Activated CD4-positive, CD25-positive, alpha-beta regulatory T cell treated with anti-CD3 and anti-CD28 coated beads, Interleukin-2, amount 50 U/mL, for 72 hours (primary cell): ENCODE results near the gene IL1RAPL1.

Experiments used
- DNase-seq: peaks from one replicate; pipeline ENCODE4 v3.0.0; 2021

IL1RAPL1 gene

DNA sequence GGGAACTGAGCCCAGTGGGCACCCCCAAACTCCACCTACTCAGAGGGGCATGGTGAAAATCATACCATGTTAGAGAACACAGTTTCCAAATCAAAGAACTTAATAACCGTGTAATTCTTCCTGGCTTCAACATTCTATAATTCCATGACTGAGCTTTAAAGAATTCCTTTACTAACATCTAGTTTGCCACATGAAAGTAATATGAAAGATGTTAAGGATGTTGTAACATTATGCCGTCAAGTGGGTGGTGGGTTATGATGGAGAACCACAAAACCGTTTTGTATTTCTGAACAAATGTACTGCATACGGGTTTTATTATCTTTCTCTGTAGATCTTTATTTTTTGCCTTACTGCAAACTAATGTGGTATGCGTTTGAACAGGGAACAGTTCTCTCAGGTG lies 1079.1 kb downstream of the IL1RAPL1 start:
- DNase-seq = no peak

DNA sequence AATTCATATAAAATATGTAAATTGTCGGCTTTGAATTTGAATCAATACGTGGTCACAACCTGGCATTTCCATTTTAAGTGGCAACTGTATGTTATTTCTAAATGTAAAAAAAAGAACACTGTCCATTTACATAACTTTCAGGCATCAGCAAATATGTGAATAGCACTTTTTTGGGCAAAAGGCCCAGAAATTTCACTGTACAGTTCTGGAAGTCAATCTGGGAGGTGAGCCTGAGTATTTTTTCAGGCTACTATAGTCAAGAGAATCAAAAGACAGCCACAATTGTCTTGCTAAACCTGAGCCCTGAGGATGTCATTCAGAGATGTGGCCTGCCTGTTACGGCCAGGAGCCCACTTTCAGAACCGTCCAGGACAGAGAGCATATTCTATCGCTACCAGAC lies 1084.2 kb downstream of the IL1RAPL1 start:
- no peak for DNase-seq

DNA sequence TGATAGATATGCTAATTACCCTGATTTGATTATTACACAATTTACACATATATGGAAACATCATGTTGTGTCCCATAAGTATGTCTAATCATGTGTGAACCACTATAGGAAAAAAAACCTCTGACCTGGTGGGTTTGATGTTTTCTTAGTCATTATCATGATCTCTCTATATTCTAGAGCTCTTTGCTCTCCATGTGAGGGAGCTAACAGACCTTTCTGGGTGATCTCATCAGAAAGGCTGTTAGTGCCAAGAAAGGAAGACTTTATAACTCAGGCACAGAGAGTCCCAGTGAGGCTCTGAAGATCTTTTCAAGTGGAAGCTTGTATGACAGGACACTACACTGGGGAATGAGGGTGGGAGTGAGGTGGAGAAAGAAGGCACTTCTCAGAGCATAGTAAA lies 1100.4 kb downstream of the IL1RAPL1 start:
- DNase-seq = no peak

DNA sequence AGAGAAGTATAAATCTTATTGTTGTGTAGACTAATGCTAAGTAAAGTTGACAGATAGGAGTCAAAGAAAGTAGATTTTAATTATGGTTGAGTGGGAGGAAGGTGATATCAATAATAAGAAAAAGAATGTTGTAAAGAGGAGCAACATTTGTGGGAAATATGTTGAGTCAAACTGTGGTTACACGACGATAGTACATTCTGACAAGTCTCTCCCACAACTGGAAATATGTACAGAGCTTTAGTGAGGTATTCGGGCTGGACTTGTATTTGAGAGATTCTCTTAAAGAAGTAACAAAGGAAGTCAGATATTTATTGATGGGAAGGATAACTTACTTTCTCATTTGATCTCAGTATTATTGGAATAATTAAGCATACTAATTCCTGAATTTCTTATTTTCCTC lies 1102.8 kb downstream of the IL1RAPL1 start:
- DNase-seq = no peak

DNA sequence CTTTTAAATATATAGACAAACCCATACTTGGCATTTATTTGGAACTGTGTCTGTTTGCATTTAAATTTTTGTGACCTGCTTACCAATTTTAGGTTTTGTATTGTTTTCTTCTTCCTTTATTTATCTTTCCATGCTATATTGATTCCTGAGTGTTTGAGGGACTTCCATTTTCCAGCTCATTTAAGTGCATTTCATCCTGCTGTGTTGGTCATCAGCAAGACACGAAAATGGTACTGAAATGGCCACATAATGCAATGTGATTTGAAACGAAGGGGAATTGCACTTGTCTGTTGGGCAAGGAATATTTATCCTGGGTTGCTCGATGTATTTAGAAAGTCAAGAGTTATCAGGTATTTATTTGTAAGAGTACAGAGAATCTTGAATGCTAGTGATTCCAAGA lies 1103.8 kb downstream of the IL1RAPL1 start:
- no peak for DNase-seq

DNA sequence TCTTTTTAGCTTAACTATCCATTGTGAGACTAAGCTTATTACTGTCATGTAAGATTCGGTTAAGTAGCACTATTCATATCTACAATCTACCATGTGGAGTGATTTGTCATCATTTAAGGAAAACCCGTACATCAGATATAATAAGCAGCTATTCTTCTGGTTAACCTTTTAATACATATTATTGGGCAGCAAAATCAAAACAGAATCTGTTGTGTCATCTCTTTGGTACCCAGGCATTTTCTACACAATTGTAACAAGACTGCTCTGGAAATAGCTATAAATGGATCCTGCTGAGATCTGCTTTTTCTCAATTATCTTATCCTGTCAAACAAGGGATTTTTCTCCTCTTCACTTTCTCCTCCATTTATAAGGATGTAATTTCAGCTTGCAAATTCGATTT lies 1106.7 kb downstream of the IL1RAPL1 start:
- no peak for DNase-seq

DNA sequence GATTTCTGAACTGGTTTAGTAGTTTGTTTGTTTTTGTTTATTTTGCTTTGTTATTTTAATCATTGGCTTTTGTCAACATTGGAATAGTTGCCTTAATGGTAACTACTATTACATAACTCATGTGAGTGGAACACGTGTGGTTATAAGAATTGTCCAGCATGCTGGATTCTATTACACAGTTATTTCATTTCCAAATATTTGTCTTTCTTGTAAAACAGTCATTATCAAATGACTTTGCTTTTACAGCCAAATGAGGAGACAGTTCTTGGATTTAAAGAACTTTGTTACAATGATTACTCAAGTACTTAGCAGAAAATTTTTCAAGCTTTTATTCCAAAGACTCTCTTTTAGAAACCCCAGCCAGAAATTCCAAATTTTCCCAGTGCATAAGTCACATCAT lies 1112.0 kb downstream of the IL1RAPL1 start:
- DNase-seq = no peak

DNA sequence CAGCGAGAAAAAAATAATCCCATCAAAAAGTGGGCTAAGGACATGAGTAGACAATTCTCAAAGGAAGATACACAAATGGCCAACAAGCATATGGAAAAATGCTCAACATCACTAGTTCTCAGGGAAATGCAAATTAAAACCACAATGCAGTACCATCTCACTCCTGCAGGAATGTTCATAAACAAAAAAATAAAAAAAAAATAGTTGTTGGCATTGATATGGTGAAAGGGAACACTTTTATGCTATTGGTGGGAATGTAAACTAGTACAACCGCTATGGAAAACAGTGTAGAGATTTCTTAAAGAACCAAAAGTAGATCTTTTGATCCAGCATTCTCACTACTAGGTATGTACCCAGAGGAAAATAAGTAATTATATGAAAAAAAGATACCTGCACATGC lies 1119.8 kb downstream of the IL1RAPL1 start:
- no peak for DNase-seq

DNA sequence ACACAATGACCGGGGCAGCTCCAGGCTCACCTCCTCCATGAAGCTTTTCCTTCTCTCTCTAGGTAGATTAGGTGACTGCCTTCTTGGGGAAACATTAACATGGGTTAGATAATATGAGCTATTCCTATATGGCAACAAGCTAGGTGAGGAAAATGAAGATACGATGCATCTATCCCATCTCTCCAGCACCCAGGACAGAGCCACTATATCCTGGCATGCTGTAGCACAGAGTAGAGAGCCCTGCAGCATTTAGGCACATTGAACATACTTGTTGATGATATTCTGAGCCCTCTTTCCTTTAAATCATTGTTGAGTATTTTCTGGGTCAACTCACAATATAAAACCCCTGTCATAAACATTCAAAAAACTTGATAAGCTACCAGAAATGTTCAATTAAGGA lies 1133.9 kb downstream of the IL1RAPL1 start:
- no peak for DNase-seq

DNA sequence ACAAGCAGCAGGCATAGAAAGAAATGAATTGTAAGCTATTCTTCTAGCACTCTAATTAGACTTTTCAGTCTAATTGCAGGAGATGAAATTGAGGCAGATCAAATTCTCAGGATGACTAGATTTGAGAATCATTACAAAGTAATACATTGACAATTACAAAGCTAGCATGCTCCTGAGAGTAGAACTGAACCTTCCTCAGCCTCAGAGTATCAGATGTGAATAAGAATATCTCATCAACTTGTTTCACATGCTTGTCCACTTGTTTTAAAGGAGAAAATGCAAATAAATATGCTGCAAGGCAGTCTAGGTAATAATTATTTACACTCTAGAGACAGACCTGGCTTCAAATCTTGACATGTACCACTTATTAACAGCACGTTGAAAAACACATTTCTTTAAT lies 1137.1 kb downstream of the IL1RAPL1 start:
- DNase-seq = no peak

DNA sequence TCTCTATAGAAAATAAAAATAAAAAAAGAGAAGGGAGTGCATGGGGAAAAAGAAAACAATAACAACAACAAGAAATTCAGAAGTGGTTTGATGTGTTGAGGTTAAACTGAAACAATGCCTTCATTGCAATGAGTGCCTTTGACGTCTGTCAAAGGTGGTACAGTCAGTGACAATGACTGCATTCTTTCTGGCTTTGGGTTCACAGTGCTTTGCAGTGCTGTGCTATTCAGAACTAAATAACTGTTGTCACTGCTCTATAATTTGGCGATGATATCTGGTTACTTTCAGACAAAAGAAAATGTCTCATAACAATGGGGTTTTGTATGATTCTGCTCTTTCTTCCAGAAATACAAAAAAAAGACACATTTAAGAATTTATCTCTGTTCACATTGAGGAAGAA lies 1139.6 kb downstream of the IL1RAPL1 start:
- no peak for DNase-seq

DNA sequence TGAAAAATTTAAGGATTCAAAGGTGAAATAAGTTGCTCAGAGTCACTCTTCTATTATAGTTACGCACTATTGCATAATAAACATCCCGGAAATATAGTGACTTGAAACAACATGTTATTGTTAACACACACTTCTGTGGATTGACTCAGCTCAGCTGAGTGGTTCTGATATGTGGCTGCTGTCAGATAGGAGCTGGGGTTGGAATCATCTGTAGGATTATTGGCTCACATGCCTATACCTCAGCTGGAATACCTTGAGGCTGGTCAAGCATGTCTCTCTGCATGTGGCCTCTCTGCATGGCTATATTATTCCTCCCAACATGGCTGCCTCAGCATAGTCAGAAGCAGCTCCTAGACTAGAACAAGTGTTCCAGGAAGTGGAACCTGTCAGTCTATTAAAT lies 1141.4 kb downstream of the IL1RAPL1 start:
- no peak for DNase-seq

DNA sequence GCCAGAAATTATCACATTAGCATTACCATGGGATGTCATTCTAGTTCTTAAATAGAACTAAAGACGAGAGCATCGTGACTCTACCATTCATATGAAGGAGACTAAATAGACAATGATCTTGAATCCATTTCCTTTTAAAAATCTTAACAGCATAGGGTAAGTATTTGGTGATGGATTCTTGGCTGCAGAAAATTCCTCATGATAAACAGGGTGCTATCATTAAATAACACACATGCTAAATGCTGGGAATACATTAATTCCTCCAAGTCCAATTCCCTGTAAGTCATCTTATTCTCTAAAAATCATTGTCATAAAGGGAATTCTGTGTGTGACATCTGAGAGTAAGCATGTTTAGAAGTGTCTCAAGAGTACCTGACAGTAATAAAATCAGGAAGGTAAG lies 1157.7 kb downstream of the IL1RAPL1 start:
- no peak for DNase-seq

DNA sequence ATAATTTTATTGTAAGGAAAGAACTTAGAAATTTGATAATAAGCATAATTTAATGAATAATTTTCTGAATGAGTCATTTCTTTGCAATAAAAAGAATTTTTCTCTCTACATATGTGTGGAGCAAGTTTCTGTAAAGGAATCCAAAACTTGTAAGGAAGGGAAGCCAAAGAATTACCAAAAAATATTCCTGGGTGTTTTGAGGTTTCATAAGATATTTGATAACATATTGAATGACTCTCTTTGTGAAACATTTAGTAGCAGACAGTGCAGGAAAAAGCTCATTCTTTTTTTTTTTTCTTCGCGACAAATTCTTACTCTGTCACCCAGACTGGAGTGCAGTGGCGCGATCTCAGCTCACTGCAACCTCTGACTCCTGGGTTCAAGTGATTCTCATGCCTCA lies 1159.1 kb downstream of the IL1RAPL1 start:
- DNase-seq = no peak

DNA sequence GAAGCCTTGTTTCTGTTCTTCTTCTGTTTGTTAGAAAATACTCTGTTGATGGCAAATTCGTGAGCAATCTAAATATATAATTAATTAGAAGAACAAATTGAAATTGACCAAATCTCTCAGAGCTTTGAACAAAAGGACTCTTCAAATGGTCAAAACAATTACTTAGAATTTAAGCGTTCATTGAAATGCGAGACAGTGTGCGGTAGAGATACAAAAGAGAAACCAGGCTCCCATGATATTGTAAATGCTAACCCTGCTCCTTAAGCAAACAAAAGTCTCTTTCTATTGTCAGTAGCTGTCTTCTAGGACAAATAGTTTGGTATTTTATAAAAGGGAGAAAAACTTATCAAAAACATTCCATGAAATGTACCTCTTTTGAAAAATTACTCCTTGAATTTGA lies 1174.8 kb downstream of the IL1RAPL1 start:
- no peak for DNase-seq

DNA sequence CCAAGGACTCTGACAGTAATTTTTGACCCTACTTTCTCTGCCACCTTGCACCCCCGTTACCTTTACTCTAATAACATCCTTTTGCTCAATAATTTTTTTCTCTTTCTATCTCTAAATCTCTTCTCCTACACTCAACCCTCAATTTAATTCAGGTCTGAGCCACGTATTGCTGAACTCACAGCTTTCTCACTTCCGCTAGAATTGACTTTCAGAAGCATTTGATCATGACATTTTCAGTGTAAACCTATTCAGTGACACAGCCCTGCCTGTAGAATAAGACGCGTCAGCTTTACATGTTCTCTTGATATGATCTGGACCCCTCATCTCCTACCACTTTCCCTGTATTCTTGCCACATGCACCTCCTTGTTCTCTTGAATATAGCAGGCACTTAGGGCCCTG lies 1188.6 kb downstream of the IL1RAPL1 start:
- DNase-seq = no peak

DNA sequence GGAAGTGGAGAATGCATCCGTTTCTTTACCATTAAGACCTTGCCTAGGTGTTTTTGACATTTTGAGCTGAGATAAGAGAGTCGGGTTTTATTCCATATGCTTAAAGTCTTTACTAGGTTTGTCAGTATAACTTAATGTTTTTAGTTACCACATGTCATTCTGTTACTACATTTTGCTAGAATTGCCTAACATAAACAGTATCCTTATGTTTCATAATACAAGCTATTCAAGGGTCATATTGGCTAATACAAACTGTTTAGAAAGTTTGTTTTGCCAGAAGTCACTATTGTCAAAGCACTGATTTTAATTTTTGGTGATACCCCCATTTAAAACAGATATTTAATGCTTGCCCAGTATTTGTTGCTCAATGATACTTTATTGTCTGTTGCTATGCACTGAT lies 1200.4 kb downstream of the IL1RAPL1 start:
- no peak for DNase-seq

DNA sequence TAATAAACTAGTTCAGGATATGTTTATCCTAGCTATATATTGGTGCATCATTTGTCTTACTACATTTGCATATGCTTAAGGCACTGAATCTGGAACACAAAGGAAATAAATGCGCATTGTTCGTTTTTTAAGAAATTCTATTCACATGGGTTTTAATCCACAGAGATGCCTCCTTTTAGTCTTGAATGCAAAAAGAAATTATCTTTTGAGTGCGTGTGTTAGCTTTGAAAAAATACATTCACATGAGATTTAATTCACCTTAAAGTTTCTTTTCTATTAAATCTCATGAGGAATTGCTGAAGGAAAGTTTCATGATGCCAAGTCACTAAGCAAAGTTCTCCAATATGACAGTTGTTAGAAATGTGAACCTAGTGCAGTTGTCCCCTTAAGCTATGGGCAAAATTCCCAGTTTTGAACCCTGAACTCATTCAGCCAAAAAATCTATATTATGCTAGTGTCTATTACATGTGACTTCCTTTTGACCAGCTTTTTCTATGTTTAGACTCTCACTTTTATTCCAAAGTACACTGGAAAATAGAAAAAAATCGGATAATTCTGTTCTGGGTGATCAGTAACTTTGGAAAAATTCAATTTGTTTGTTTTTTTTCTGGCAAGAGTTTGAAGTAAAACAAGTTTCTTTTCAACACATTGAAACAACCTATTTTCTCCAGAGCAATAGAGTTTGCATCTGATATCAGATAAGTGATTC lies 1201.9 kb downstream of the IL1RAPL1 start:
- DNase-seq = no peak

DNA sequence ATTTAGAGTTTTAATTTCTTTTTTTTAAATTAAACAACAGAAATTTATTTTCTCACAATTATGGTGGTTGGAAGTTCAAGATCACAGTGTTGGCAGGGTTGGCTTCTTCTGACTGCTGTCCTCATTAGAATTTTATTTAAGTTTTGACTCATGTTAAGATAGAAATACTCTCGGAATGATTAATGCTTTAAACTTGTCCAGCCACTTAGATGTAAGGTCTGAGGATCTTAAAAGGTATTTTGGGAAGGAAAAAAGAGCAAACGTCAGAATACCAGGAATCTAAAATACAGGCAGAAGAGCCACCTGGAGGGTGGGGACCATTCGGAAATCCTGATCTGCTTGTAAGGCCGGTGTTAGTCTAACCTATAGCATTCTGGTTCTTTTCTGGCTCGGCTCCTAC lies 1205.1 kb downstream of the IL1RAPL1 start:
- no peak for DNase-seq

DNA sequence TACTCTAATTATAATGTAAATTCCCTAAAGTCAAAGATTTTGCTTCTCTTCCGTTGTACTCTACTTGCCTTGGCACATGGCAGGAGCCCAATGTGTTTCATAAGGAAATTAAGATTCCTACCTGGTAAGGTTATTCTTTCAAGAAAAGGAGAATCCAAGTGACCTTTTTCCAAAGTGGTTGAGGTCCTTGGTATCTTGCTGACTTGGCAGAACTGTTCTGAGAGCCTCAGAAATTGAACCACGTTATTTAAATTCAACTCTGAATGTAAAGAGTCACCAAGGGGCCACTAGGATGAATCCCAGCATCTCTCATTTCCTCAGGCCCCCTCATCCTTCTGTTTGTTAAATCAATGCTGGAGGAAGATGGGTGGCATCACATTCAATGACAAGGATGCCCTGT lies 1209.9 kb downstream of the IL1RAPL1 start:
- DNase-seq = no peak

DNA sequence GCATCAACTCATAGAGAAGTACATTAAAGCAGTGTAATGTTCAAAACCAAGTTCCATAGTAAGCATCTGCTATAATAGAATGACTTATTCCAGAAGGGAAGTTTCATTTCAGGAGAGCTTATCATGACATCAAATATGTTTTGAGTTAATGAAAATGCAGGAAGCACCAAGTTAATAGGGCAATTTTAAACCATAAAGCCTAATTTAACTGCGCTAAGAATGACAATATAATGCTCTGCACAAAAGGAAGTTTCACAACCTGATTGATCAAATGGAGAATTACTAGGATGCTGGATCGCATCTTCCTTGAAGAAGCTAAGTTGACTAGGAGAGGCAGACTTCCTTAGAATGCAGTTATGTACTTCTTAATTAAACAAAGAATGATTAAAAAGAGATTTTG lies 1211.2 kb downstream of the IL1RAPL1 start:
- DNase-seq = no peak

DNA sequence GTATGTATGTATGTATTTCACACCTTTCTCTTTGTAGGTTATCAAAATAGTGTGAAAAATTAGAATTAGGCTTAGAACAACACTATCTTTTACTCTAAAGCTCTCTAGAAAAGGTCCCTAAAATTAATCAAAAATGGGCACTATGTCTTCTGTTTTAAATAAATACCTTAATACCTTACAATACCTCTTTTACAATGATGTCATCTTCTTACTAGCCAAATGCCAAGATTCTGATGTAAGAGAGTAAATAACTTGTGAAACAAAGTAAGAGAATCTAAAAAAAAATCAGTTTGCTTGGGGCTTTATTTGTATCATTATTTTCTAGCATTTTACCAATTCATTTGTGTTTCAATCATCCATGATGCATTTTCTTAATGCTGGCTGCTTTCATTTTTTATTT lies 1225.9 kb downstream of the IL1RAPL1 start:
- DNase-seq = no peak

DNA sequence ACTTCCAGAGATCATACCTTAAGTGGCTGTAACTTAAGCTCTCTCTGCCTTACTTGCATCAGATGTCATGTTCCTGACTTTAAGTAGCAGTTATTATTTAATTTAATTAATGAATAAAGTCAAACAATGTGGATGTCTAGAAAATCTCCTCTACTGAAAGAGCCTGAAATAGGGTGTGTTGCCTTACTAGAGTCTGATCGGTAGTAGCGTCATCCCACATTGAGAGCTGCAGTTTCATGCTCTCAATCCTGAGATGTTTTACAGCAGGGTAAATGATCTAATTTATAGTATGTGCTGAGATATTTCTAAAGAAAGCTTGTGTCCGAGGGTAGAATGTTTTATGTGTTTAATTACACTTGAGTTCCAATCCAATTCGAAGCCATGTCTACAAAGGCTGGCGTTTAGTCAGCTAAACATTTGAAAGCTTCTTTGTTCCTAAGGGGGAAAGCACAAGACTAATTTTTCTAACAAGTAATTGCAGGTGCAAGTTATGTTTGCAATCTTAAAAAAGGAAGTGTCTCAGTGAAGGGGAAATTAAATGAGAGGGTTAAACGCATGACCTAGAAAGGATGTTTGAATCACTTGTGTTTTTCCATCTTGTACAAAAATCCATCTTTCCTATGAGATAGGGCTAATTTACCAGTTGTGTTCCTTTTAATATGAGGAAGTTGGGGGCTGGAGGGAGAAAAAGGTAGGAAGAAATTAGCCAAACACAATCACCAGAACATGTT lies 1237.1 kb downstream of the IL1RAPL1 start:
- no peak for DNase-seq

DNA sequence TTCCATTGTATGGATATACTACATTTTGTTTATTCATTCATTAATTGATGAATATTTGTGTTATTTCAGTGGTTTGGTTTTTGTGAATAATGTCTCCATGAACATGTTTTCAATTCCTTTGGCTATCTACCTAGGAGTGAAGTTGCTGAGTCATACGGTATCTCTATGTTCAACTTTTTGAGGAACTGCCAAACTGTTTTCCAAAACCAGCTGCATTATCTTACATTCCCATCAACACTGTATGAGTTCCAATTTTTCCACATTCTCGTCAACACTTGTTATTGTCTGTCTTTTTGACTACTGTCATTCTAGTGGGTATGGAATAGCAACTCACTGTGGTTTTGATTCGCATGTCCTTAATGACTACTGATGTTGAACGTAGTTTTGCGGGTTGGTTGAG lies 1239.5 kb downstream of the IL1RAPL1 start:
- DNase-seq = no peak

DNA sequence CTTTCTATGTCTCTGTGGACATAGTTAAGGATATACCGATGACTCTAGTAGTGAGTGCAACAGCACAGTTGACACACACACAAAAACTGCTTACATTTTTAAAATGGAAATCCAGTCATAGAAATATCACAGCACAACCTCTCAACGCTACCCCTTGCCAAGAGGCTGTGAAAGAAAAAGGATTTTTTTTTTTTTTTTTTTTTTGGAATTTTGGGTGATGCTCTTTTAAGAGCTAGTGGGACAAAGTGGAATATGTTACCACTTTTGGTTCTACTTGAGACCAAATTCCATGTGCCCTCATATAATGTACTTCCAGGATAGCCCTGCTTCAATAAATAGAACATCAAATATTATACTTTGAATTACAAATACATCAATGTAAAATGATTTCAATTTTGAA lies 1247.1 kb downstream of the IL1RAPL1 start:
- DNase-seq = no peak
